Stimulated activated CD4-positive, alpha-beta T cell treated with anti-CD3 and anti-CD28 coated beads, Interleukin-4, amount 100 ng/mL, for 4 hours (primary cell): ENCODE data around the gene MTA1.

Source experiments
- DNase-seq, 2 experiments: peaks; one replicate each; pipeline ENCODE4 v3.0.0-alpha.2; 2020

MTA1 gene

GRCh38 chr14:105501504-105502291, 82.1 kb downstream of the MTA1 start:
- no peak for DNase-seq

GRCh38 chr14:105502446-105503295, 83.0 kb downstream of the MTA1 start:
- no peak for DNase-seq

GRCh38 chr14:105503296-105503640, 83.6 kb downstream of the MTA1 start:
- no peak for DNase-seq

DNA sequence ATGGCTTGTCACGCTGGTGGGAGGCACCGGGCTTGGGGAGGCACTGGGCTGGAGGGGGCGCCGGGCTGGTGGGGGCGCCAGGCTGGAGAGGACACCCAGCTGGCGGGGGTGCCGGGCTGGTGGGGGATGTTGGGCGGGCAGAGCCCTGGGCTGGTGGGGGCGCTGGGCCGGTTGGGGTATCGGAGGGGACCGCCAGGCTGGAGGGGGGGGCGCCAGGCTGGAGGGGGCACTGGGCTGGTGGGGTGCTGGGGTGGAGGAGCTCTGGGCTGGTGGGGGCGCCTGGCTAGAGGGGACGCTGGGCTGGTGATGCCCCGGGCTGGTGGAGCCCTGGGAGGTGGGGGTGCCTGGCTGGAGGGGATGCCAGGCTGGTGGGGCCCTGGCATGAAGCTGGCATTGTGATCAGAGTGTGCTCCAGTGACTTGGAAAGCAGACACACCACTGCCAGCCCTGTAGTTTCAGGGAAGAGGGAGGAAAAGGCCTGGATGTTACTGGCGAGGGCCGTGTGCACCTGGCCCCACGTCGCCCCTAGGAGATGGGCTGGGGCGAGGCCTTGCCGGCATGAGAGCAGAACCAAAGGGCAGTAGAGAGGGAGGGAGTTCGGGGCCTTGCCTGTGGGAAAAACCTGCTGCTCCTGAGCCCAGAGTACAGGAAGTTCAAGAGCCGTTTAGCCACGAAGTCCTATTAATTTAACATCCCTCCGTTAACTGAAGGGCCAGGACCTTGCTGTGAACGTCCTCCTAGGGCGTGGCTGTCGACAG, 84.5 kb downstream of the MTA1 start:
- DNase-seq = no peak

DNA sequence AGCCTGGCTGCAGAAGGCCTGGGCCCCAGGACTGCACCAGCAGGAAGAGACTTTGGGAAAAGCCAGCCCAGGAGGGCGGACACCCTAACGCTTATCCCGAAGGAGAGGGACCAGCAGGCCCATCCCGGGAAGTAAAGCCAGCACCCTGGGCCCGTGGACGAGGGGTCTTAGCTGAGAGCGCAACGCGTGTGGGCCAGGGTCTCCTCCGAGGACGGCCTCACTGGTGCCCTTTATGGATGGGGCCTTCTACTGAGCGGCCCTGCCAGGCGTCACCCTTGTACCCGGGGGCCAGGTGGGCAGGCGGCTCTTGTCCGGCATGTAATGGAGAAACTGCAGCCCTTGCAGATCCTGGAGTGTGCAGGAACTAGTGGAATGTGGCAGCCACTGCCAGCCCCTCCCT, 85.5 kb downstream of the MTA1 start:
- no peak for DNase-seq

GRCh38 chr14:105507247-105507646, 87.6 kb downstream of the MTA1 start:
- no peak for DNase-seq

DNA sequence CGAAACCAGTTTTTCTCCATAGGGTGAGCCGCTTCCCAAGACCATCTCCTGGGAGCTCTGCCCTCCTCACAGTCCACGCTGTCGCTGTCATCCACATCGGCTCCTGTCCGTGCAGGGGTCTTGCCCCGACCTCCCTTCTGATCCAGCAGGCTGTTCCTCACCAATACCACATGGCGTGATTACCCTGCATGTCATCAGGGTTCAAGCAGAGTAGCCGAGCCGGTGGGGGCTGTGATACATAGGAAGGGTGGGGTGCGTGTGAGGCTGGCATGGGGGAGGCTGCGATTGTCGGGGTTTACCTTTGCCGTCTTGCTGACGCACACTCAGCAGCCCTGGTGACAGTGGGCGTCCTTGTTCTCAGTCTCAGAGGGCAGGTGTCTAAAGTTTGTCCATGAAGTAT, 88.4 kb downstream of the MTA1 start:
- DNase-seq = no peak

DNA sequence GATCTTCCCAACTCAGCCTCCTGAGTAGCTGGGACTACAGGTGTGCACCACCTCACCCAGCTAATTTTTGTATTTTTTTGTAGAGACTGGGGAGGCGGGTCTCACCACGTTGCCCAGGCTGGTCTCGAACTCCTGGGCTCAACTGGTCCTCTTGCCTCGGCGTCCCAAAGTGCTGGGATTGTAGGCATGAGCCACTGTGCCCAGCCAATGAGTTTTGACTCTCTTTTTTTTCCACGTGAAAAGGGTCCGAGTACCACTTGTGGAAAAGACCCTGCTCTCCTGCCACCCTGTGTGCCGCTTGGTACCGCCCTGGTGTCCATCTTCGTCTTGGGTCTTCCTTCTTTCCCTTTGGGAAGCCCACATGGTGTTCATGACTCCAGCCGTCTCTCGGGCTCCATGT, 89.0 kb downstream of the MTA1 start:
- DNase-seq = no peak

GRCh38 chr14:105517096-105517495, 97.5 kb downstream of the MTA1 start:
- DNase-seq = no peak

DNA sequence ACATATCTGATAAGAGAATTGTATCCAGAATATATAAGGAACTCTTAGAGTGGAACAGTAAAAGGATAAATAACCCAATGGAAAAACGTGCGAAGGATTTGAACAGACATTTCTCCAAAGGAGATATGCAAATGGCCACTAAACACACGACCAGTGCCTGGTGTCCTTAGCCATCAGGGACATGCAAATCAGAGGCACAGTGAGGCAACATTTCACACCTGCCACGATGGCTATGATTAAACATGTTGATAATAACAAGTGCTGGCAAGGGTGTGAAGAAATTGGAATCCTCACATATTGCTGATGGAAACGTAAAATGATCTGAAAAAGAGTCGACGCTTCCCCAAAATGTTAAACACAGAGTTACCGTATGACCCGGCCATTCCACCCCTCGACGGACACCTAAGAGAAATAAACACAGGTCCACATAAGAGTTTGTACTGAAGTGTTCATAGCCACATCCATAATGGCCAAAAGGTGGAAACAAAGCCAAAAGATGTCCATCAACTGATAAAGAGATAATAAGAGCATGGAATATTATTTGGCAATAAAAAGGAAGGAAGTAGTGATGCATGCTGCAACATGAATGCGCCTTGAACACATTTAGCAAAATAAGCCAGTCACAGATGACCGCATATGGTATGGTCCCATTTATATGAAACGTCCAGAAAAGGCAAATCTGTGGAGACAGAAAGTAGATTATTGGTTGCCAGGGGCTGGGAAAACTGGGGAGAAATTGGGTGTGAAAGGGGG, 100.5 kb downstream of the MTA1 start:
- DNase-seq = no peak
